BJ (cell line): ENCODE results near the gene PLPPR1. TPM values are rescaled to one million over a fixed set of nuclear protein-coding genes. Genes with fewer than 3 reads are reported as not detected.

Source experiments
- CTCF ChIA-PET: fragments of 350-600 bp; formaldehyde crosslinking; extraction: SDS; loops from one replicate; lab custom pipeline; 2021; ENCODE audit warnings: antibody characterized with exemption, inconsistent platforms; lab: Yijun Ruan, JAX
- POLR2A ChIA-PET: fragments of 300-600 bp; sonication (Branson Sonifier 250); formaldehyde crosslinking; extraction: SDS; loops from one replicate; lab custom pipeline; 2021; ENCODE audit warnings: antibody characterized with exemption; lab: Charles Lee
- DNase-seq: peaks from one replicate; pipeline ENCODE4 v3.0.0-alpha.2; 2011; ENCODE audit warnings: low read depth
- H3K27me3 ChIP-seq: 2 replicates; pipeline ENCODE4 v1.6.0; 2011; ENCODE audit warnings: low read length; ENCODE audit not compliant: control insufficient read depth, insufficient read depth
- H3K36me3 ChIP-seq: 2 replicates; pipeline ENCODE4 v1.5.1; 2011; ENCODE audit warnings: low read length; ENCODE audit not compliant: control insufficient read depth, insufficient read depth
- H3K4me3 ChIP-seq: 2 replicates; pipeline ENCODE4 v1.5.1; 2011; ENCODE audit warnings: low read depth, mild to moderate bottlenecking, control low read depth, low read length
- polyA plus RNA-seq: library from polyadenylated mRNA; depleted of rRNA; stranded (reverse); fragments of >200 nt; gene quantifications from 2 replicates; pipeline ENCODE4 v1.2.3, GENCODE V29; 2011
- TF ChIP-seq, protein P1 (sequence below): IDR thresholded peaks from 2 replicates; pipeline ENCODE4 v1.5.1; 2011; ENCODE audit warnings: low read depth, mild to moderate bottlenecking, control low read depth, inconsistent platforms, low read length, moderate library complexity; ENCODE audit not compliant: insufficient read depth

Gene PLPPR1
- polyA plus RNA-seq, 1 experiment, result not detected

DNA sequence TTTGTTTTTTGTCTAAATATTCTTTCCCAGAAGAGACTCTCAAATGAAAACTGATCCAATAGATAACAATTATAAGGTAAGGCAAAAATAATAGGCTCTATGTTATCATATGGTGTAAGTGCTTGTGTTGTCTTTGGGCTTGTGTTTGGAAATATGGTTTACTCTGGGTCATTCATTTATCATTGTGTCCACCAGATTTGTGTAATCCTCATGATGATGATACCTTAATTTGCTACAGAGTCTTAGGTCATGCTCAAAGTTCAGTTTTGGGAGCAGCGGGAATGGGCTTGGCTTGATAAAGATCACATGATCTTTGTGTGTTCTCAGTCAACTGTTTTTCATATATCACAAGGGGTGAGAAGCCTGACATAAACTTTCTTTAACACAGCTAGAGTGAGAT is 34.2 kb downstream of the PLPPR1 start:
- TF ChIP-seq, protein P1, sequence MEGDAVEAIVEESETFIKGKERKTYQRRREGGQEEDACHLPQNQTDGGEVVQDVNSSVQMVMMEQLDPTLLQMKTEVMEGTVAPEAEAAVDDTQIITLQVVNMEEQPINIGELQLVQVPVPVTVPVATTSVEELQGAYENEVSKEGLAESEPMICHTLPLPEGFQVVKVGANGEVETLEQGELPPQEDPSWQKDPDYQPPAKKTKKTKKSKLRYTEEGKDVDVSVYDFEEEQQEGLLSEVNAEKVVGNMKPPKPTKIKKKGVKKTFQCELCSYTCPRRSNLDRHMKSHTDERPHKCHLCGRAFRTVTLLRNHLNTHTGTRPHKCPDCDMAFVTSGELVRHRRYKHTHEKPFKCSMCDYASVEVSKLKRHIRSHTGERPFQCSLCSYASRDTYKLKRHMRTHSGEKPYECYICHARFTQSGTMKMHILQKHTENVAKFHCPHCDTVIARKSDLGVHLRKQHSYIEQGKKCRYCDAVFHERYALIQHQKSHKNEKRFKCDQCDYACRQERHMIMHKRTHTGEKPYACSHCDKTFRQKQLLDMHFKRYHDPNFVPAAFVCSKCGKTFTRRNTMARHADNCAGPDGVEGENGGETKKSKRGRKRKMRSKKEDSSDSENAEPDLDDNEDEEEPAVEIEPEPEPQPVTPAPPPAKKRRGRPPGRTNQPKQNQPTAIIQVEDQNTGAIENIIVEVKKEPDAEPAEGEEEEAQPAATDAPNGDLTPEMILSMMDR, result no peak
- no peaks in the 10 kb centered on the region for H3K27me3 ChIP-seq
- H3K36me3 ChIP-seq, result no peaks in the 10 kb centered on the region
- CTCF ChIA-PET, result interaction anchor here (0.8 kb wide), 1 partner anchor 23 kb away, joined by 3 read pairs; no protein-coding TSS in a partner anchor
- POLR2A ChIA-PET, result no interaction called here
- DNase-seq, result no peak
- H3K4me3 ChIP-seq, result no peak overlapping the region

DNA sequence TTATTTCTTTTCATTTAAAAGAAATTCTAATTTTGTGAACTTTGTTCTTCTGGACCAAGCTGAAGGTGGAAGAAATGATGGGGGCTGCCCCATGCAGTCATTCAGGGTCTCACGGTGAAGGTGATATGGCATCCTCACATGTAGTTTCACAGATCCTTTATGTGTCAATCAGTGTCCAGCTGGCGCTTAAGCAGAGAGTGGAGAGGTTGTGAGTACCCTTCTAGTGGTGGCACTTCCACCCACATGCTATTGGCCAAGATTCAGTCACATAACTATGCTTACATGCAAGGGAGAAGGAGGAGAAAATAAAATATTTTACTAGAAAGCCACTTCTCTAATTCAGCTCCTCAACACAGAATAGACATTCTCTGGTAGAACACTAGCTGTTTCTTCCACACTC is 34.7 kb downstream of the PLPPR1 start:
- Histone ChIP-seq H3K27me3 (no peaks in the 10 kb centered on the region), H3K36me3 (no peaks in the 10 kb centered on the region), H3K4me3 (no peak overlapping the region)
- no peak for DNase-seq
- TF ChIP-seq, protein P1, result no peak
- ChIA-PET POLR2A (no interaction called here), CTCF (interaction anchor here (0.8 kb wide), 1 partner anchor 24 kb away, joined by 3 read pairs; no protein-coding TSS in a partner anchor)

DNA sequence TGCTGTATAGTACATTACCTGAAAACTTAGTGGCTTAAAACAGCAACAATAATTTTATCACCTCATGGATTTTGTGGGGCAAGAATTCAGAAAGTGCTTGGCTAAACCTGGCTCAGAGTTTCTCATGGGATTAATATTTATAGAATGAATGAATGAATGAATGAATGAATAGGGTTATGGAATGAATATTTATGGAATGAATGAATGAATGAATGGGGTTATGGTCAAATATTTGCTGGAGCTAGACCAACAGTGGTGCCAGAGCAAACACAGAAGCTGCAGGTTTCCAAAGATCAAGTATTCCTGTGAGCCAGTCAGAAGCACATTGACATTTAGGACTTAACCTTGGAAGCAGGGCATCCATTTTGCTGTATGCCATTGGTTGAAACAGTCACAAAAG is 35.7 kb downstream of the PLPPR1 start:
- Histone ChIP-seq H3K27me3 (no peaks in the 10 kb centered on the region), H3K4me3 (no peak overlapping the region), H3K36me3 (no peaks in the 10 kb centered on the region)
- TF ChIP-seq, protein P1, result no peak
- ChIA-PET POLR2A (no interaction called here), CTCF (no interaction called here)
- DNase-seq, result no peak

DNA sequence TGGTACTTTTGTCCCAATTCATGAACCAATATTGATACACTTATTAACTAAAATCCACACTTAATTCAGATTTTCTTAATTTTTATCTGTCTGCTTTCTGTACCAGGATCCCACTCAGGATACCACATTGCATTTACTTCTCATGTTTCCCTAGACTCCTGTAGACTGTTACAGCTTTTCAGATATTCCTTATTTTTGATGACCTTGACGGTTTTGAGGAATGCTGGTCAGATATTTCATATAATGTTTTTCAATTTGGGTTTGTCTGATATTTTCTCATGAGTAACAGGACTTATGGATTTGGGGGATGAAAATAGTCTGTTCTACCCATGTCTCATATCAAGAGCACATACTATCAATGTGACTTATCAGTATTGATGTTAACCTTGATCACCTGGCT is 37.4 kb downstream of the PLPPR1 start:
- Histone ChIP-seq H3K27me3 (no peaks in the 10 kb centered on the region), H3K4me3 (no peak overlapping the region), H3K36me3 (no peaks in the 10 kb centered on the region)
- TF ChIP-seq, protein P1, result no peak
- DNase-seq, result no peak
- POLR2A ChIA-PET, result no interaction called here
- CTCF ChIA-PET, result no interaction called here

DNA sequence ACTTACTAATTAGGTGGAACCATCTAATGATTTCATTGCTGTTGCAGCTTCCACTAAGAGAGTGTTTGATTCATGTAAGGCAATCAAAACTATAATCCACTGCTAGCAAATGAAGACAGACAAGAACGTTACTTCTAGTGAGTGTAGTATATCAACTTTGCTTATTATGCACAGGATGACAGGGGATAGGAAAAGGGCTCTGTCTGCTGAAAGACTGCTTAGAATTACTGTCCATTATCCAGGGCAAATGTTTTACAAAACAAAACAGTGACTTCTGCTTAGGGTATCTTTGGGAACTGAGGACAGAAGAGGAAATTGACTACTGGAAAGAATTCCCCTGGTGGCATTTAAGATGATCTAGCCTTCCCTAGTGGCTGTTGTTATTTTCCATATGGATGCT is 40.2 kb downstream of the PLPPR1 start:
- TF ChIP-seq, protein P1, result no peak
- H3K36me3 ChIP-seq, result no peaks in the 10 kb centered on the region
- CTCF ChIA-PET, result no interaction called here
- no peak for DNase-seq
- no peaks in the 10 kb centered on the region for H3K27me3 ChIP-seq
- H3K4me3 ChIP-seq, result no peak overlapping the region
- POLR2A ChIA-PET, result no interaction called here
